ENCODE results near the gene ASPDH.

The ASPDH gene

GRCh38 chr19:50513746-50514345 is at the start of gene ASPDH:
TSS of gene ASPDH (minus strand) at chr19:50513913. CDS start at chr19:50513823, 90 bp downstream.
- no peak for DNase-seq (ENCODE audit: low read depth)

- DNase-seq (ENCODE audit: low read depth) = no peak
Measured at GRCh38 chr19:50562996-50563395, 49.3 kb upstream of the ASPDH start.

- no peak for DNase-seq (ENCODE audit: low read depth)
Measured at GRCh38 chr19:50562329-50562728, 48.6 kb upstream of the ASPDH start.

GRCh38 chr19:50559636-50560035 is 45.9 kb upstream of the ASPDH start:
- DNase-seq (ENCODE audit: low read depth) = no peak

GRCh38 chr19:50558449-50558848 is 44.7 kb upstream of the ASPDH start:
- DNase-seq (ENCODE audit: low read depth) = no peak

- DNase-seq (ENCODE audit: low read depth) = no peak
Measured at GRCh38 chr19:50558039-50558438, 44.3 kb upstream of the ASPDH start.

GRCh38 chr19:50557009-50557613 is 43.4 kb upstream of the ASPDH start:
- no peak for DNase-seq (ENCODE audit: low read depth)

- DNase-seq (ENCODE audit: low read depth) = peak; percentile 39
Measured at GRCh38 chr19:50556282-50557008, 42.7 kb upstream of the ASPDH start.

- no peak for DNase-seq (ENCODE audit: low read depth)
Measured at GRCh38 chr19:50555450-50556281, 42.0 kb upstream of the ASPDH start.

- DNase-seq (ENCODE audit: low read depth) = no peak
Measured at GRCh38 chr19:50555033-50555432, 41.3 kb upstream of the ASPDH start.

- DNase-seq (ENCODE audit: low read depth) = no peak
Measured at GRCh38 chr19:50554212-50554611, 40.5 kb upstream of the ASPDH start.

- DNase-seq (ENCODE audit: low read depth) = no peak
Measured at GRCh38 chr19:50553134-50553703, 39.5 kb upstream of the ASPDH start.

GRCh38 chr19:50552540-50552939 is 38.8 kb upstream of the ASPDH start:
- no peak for DNase-seq (ENCODE audit: low read depth)

- DNase-seq (ENCODE audit: low read depth) = no peak
Measured at GRCh38 chr19:50551715-50552187, 38.0 kb upstream of the ASPDH start.

- no peak for DNase-seq (ENCODE audit: low read depth)
Measured at GRCh38 chr19:50551034-50551714, 37.5 kb upstream of the ASPDH start.

GRCh38 chr19:50550594-50550966 is 36.9 kb upstream of the ASPDH start:
- DNase-seq (ENCODE audit: low read depth) = no peak

- DNase-seq (ENCODE audit: low read depth) = no peak
Measured at GRCh38 chr19:50549927-50550593, 36.3 kb upstream of the ASPDH start.

GRCh38 chr19:50549059-50549926 is 35.6 kb upstream of the ASPDH start:
- no peak for DNase-seq (ENCODE audit: low read depth)

- DNase-seq (ENCODE audit: low read depth) = no peak
Measured at GRCh38 chr19:50548191-50549058, 34.7 kb upstream of the ASPDH start.

Measured in activated T-helper 1 cell treated with Interleukin-2 at 50 U/mL for 16 hours (primary cell).